ENCODE results near the gene FBXL22.

Gene FBXL22, protein sequence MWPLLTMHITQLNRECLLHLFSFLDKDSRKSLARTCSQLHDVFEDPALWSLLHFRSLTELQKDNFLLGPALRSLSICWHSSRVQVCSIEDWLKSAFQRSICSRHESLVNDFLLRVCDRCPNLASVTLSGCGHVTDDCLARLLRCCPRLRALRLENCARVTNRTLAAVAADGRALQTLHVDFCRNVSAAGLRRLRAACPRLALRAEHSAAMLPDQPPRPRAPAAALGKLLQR

DNA sequence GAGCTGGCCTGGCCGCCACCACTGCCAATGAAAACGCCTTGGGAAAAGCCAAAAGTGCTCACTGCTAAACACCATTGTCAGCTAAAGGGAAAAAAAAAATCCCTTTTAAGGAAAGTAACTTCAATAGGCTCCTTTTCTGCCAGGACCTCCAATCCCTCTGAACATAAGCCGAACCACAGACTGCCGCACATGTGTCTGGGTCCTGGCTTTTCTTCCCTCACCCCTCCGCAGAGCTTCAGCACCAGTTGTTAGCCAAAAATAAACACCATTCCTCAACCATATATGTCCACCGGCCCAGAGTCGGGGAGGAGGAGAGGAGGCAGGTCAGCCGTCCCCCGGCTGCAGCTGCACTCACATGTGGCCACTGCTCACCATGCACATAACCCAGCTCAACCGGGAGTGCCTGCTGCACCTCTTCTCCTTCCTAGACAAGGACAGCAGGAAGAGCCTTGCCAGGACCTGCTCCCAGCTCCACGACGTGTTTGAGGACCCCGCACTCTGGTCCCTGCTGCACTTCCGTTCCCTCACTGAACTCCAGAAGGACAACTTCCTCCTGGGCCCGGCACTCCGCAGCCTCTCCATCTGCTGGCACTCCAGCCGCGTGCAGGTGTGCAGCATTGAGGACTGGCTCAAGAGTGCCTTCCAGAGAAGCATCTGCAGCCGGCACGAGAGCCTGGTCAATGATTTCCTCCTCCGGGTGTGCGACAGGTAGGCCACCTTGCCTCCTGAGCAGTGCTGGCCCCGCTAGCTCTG is at the start of gene FBXL22:
FBXL22 (plus strand) TSS at position 350 of the 753 bp plus-strand sequence; CDS start at position 356, 6 bp downstream.
- no peak for DNase-seq

DNA sequence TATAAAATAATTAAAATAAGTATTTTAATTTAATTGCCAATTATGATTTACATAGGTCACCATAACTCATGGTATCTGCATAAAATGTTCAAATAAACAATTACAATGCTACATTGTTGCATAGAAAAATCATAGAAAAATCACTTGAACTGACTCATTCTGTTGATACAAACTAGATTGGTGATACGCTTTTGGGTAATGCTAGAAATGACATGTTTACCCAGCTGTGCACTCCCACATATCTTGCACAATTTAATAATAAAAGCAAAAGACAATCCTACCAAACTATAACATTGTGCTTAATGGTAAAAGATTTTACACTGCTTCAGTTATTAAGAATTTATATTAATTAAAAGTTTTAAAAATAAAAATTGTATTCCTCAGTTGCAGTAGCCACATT is 45.8 kb upstream of the FBXL22 start:
- no peak for DNase-seq

DNA sequence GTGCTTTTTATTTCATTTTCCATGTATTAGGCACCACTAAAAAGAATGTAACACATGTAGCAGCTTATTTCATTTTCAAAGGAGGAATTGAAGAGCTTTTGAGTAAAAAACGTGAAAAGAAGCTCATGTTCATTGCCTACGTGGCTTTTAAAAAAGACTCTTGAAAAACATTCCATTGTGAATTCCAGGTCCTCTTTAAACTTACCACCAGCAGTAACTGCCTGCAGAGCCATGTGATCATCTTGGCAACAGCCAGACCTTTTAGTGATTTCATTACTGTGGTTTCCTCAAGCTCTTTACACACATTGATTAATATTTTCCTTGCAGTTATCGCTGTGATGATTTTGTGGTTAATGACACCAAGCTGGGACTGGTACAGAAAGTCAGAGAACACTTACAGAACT is 43.8 kb upstream of the FBXL22 start:
- no peak for DNase-seq

DNA sequence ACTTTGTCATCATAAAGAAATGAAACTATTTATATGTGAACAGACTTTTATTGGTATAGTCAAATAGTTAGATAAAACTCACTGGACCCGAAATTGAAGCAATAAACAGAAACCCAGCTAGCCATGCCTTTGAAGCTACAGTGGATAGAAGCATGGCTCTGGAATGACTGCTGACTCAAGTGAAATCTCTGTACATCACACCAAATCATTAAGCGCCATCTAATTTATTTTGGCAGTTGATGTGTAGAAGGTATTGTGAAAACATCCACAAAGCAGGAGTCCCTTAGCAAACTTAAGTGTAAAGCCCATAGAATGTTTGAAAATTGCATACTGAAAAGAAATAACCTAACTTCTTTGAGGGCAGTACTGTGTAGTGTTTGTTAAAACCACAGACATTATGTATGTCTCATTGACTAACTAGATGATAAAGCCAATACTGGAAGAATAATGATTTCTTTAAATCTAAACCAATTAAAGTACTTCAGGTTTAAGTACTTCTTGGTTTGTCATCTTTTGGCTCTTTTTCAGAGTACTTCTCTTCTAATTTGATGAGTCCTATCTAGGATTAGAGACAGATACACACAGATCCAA is 42.8 kb upstream of the FBXL22 start:
- DNase-seq: no peak

DNA sequence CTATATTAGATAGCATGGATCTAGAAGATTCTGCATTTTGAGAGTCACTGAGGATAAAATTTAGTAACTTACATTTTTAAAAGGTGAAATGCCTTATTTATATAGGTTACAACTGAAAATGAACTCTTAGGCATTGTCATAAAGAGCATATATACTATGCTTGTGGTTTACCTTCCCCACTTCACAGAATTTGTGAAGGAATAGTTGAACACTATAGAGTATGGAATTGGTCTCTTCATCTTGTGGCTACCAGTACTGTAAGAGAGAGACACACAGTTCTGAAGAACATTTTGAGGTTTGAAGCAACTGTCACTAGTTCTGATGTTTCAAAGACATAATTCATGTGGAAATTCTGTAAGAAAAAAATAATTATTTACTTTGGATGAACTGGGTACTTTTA is 41.7 kb upstream of the FBXL22 start:
- no peak for DNase-seq

DNA sequence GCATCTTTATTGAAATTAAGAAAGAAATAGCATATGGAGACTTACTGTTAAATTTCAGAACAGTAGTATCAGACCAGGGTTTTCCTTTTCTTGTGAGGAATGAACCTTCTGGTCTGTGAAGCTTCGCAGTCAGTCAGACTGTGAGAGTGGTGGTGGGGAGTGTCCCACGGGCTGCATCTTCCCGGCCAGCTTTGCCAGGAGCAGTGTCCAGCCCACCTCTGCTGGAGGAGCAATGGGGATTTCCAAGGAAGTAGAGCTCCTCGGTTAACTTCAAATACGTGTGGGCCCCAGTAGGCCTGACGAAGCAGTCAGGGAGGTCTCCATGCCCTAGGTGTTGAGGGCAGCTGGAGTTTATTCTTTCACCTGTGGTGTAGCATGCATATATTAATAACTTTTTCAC is 40.9 kb upstream of the FBXL22 start:
- DNase-seq: no peak

DNA sequence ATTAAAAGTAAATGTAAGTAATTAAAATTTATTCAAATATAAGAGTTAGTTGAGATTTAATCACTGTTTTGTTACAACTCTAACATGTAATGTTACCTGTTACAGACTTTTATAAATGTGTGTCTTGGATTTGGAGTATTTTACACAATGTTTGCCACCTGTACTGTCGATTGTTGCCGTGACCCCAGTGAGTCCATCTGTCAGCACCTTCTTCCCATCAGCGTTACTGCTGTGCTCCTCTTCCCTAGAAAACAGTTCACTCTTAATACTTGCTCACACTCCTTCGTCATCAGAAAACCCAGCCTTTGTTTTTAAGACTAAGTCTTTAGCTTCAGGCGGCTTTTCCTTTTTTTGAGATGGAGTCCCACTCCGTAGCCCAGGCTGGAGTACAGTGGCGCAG is 40.5 kb upstream of the FBXL22 start:
- DNase-seq: no peak

DNA sequence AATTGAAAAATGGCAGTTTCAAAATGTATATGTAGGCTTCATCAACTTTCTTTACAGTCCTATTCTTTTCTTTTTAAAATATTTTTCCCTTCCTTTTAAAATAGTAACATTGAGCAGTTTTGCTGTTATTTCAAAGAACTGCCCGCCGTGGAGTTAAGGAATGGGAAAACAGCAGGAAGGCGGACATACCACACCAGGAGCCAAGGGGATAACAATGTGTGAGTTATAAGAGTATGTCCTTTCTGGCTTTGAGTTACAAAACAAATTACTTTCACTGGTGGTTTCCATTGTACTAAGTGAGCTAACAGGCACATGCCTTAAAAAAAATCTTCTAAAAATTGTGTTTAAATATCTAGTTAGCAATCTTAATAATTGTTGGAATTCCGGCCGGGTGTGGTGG is 37.4 kb upstream of the FBXL22 start:
- DNase-seq: no peak

DNA sequence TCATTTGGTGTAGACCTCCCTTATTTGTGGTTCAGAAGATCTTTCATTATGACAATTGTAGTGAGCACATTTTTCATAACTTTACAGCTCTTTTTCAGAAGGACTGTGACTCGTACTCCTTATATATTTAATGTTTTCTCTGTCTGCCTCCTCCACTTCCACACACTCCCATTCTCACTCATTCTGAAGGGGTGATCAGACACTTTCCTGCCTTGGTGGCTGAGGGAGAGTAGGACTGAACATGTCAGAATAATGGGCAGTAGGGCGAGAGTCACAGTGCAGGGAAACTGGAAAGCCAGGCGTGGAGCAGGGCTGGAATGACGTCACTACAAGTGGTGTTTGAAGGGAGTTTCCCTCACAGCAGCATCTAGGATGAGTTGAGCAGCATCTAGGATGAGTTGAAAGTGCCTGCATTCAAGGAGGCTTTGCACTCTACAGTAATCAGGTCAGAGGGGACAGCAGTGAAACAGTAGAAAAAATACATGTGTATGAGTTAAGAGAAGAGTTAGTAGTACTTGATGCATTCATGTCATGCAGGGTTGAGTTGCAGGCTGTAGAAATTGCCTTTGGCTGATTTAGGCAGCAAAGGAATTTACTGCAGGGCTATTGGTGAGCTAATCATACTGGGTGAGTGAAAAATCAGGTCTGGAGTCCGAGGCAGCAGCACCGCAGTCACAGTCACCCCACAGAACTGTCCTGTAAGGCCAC is 36.3 kb upstream of the FBXL22 start:
- DNase-seq: no peak

DNA sequence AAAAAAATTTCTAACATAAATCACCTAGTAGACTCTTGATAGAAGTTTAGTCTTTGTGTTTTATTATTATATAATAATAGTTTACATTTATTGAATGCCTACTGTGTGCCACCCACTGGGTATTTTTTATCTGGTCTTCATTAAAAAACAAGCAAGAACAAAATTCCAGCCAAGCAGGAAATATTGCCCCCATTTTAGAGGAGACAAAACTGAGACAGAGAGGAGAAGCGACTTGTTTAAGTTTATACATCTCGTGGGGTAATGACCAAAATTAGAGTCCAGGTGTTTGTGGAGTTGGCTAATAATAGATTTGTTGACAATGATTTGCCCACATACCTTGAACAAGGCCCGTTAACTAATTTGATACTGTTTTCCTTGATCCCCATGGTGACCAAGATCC is 33.1 kb upstream of the FBXL22 start:
- DNase-seq: no peak

DNA sequence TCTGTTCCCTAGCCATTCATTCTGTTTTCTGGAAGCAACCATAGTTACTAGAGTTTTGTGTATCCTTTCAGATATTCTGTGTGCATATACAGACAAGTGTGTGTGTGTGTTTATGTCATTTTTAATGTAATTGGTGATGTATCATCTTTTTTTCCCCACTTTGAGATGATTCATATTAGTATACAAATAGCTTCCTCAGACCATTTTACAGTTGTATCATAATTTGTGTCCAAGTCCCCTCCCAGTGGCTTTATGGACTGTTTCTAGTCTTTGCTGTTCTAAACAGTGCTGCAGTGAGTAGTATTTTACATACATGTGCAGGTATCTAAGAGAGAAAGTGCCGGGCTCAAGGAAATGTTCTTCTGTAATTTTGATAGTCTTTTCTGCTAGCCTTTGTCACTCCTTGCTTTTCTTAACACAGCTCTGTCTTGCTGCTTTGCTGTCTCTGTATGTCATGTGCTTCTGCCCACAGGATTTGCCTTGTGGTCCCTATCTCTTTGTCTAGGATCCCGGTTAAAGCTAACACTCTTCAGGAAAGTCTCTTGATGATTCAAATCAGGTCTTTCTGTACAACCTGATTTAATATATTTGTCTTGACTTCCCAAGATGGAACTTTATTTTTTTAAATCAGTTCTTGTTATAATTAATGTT is 31.5 kb upstream of the FBXL22 start:
- no peak for DNase-seq

DNA sequence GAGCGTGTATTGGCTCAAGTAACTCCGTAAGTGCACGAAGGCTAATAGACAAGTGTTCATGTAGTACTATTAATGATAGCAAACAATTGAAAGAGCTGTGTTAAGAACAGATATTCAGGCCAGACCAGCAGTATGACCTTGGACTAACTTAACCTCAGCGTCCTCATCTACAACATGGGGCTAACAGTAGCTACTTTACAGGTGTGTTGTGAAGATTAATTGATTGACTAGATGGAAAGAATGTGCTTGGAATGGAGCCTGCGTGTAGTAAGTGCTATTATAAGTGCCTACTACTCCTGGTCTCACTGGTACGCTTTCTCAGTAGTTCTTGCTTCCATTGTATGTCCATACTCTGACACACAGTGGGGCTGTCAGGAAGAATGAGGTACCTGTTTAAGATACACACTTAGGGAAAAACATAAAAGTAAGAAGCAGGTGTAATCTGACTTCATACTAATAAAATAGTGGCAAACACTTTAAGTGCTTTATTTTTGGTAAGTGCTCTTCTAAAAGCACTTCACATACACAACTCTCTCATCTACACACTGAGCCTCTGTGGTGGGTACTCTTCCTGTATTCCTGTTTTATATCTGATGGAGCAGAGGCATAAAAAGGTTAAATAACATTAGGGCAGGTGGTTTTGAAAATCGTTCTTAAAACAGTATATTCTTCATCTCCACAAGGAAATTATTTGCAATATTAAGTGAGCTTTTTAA is 24.3 kb upstream of the FBXL22 start:
- no peak for DNase-seq

DNA sequence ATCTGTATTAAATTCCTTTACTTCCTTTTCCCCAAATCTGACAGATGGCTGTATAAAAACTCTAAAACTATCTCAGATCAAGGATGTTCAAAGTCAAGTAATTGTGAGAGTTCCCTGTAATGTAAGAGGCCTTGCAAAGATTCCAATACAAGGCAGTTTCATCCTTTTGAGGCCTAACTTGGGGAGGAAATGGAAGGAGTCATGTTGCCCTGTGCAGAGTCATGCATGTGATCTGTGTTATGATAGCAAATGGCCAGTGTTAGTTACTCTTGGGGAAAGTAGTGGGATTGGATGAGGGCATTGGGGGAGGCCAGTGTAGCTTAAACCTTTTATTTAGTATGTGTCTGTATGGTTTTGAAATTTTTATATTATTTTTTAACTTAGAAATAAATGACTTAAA is 23.7 kb upstream of the FBXL22 start:
- no peak for DNase-seq

DNA sequence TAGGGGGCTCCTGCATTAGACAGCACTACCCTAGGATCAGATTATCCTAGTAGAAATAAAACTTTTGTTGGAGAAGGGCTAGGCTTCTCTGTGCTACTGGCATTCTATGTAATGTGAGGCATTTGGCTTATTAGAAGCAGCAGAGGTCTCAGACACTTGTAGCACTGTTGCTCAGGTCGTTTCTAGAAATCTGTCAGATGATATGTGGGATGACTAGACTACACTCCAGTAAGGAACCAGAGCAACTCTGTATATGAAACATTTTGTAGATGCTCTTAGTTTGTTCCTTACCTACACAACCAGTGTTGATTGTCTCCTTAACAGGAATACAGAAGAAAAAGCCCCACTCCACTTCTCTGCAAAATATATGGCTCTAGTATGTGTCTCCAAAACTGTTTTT is 21.9 kb upstream of the FBXL22 start:
- DNase-seq: no peak

DNA sequence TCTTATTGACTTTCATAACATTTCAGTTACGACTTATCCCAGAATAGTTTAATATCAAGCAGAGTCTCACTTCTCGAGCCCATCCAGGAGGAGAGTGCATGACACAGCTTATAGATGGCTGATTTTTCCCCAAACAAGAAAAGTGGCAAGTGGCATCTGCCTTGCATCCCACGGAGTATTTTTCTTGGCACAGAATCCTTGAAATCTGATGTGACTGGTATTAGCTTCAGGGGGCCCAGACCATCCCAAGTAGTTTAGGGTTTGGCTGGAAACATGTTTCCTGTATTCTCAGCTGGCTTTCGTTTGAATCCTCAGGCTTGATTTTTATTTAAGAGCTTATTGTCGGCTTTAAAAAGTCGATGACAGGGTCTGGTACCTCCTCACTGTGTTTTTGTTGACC is 20.7 kb upstream of the FBXL22 start:
- no peak for DNase-seq

DNA sequence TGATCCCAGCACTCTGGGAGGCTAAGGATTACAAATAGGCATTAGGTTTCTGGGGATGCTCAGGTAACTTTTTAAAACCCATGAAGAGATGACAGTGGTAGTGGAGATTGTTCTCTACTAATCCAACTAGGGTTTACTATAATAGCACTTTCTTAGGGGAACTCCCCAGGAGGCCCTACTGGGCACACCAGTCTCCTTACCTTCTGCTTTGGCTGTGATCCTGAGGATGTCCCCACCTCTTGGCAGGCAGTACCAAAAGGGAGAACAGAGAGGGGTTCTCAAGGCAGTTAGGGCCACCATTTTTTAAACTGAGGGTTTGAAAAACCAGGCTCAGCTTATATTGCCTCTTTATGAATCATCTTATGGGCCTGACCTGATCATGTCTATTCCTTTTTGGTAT is 15.0 kb upstream of the FBXL22 start:
- no peak for DNase-seq

DNA sequence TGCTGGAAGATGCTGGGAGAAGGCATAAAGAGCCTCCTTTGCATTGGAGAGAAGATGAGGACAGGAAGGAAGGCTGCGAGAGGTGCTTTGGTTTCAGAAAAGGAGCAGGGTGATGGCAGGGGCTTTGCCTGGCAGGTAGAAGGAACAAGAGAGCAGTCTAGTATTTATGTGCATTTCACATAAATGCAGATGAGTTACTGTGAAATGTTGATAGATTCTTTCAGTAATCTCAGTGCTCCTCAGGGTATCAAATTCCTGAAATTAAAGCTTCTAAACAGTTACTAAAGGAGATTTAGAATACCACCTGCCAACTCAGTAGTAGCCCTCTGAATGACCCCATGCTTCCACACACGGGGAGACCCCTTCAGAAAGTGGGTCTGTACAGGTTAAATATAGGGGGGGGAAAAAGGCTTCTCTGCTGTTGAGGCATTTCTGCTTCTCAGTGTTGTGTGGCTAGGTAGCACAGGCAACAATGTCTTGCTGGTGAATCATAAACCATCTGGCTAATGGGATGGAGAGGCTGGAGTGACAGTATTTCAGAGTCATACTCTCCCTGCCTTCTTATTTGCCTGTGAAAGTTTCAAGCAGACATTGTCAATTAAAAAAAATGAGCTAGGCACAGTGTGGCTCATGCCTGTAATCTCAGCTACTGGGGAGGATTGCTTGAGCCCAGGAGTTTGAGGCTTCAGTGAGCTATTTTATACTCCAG is 14.3 kb upstream of the FBXL22 start:
- DNase-seq: no peak

DNA sequence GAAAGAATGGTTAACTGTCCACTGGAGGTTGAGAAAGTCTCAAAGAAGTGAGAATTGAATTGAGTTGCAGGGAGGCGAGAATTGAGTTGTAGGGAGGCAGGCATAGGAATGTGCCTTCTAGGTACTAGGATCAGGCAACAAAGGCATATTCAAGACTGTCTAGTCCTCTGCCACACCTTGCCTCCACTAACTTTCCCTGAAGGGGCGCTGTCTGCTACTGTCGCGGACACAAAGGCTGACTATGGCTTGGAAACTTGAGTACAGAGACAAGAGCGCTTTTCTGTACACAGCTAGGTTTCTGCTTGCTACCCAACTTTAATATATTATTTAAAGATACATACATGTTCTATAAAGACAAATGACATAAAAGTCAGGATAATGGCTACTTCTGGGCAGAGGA is 10.4 kb upstream of the FBXL22 start:
- DNase-seq: no peak

DNA sequence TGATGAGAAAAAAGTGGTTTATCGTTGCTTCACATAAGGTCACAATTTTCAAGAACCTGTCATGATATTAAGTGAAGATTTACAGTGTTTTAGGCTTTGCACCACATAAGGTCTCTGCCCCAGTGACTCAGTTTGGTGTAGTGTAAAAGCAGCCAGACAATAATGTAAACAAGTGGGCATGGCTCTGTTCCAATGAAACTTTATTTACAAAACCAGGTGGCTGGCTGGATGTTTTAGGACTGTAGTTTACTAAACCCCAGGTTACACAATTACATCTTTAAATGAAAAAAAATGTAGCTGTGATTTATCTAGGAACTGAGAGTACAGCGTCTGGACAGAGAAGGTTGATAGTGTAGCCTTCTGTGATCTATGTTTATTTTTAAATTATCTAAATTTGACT is 9.7 kb upstream of the FBXL22 start:
- DNase-seq: no peak

DNA sequence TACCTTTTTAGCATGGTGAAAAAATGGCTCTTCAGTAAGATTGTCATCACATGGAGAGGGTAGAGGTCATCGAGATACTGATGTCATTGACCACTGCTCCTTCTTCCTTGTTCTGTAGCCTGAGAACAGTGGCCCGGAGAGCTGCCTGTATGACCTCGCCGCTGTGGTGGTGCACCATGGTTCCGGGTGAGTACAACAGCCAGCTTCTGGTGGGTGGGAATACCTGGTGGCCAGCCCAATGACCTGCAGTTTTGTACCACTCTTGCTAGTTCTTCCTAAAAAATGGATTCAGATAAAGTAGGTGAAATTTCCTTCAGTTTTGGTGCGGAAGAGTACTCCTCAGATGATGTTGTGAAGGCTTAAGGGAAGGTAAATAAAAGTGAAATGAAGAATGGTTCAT is 8.4 kb upstream of the FBXL22 start:
- no peak for DNase-seq

DNA sequence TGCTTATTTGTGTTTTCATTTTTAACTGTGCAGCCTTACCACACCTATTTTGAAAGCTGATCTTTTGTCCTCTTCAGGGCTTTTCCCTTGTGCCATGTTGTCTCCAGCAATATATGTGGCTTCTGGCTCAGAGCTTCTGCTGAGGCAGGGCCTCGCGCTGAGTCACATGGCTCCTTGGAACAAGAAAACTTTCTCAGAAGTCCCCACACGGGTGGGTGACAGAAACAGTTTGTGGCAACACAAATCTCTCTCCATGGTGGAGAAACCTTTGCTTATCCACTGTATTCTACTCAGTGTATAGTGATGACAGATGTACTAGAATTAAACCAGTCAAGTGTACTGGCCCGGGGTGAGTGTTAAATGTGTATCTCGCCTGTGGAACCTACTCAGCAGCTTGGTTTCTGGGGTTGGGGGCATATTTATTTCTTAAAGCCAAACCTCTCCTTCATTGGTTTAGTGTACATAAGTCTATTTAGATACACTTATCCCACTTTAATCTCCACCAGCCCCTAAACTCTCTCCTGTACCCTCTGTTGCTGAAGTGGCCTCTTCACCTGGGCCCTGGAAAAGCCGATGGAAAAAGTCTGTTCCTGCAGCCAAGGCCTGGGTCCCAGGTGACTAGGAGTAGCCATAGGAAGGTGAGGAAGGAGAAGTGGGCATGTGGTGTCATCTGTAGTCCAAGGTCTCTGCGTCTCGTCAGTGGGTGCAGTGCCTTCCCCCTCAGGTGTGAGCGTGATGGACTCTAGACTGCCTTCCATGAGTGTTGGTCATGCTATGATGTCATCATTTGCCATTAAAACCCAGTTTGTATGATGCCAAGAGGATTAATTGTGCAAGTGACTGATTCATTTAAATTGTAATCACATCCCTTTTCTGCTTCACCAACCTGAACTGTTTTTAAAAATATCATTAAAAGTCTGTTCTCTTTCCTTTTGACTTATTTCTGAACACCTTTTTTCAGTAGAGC is 3.2 kb upstream of the FBXL22 start:
- DNase-seq: no peak
